HEK293T (cell line): ENCODE data around the gene PBXIP1.

ENCODE experiments used
- LEF1 ChIP-seq: fragments of 450-650 bp; IDR thresholded peaks from 2 replicates; pipeline ENCODE4 v1.6.1; 2017; ENCODE audit warnings: mild to moderate bottlenecking, borderline replicate concordance
- SUZ12 ChIP-seq: fragments of 450-650 bp; IDR thresholded peaks from 2 replicates; pipeline ENCODE4 v1.6.1; 2016; ENCODE audit warnings: mild to moderate bottlenecking

- TF ChIP-seq LEF1 = no peak
- TF ChIP-seq SUZ12 = no peak
Measured at GRCh38 chr1:154970631-154971340, 14.9 kb upstream of the PBXIP1 start, which contains the start of gene SHC1.
